ENCODE data around the gene CCDC188.

CCDC188 gene

GRCh38 chr22:20102203-20102780, 48.6 kb downstream of the CCDC188 start:
- DNase-seq = no peak

- DNase-seq = no peak
Observed at GRCh38 chr22:20101638-20102037, 49.2 kb downstream of the CCDC188 start.

- DNase-seq = no peak
Observed at GRCh38 chr22:20099099-20099711, 51.6 kb downstream of the CCDC188 start.

All from retina (tissue), 1 donor.